IPS DF 4.7 (cell line): ENCODE measurements around the gene MACROD2.

Experiments
- DNase-seq: peaks from one replicate; pipeline ENCODE4 v3.0.0-alpha.2; 2013; ENCODE audit warnings: low spot score; ENCODE audit errors: extremely low read depth

The MACROD2 gene

GRCh38 chr20:16069389-16070010 lies 2074.2 kb downstream of the MACROD2 start:
- DNase-seq = no peak

- no peak for DNase-seq
Measured at GRCh38 chr20:16072220-16072619, 2076.9 kb downstream of the MACROD2 start.

DNA sequence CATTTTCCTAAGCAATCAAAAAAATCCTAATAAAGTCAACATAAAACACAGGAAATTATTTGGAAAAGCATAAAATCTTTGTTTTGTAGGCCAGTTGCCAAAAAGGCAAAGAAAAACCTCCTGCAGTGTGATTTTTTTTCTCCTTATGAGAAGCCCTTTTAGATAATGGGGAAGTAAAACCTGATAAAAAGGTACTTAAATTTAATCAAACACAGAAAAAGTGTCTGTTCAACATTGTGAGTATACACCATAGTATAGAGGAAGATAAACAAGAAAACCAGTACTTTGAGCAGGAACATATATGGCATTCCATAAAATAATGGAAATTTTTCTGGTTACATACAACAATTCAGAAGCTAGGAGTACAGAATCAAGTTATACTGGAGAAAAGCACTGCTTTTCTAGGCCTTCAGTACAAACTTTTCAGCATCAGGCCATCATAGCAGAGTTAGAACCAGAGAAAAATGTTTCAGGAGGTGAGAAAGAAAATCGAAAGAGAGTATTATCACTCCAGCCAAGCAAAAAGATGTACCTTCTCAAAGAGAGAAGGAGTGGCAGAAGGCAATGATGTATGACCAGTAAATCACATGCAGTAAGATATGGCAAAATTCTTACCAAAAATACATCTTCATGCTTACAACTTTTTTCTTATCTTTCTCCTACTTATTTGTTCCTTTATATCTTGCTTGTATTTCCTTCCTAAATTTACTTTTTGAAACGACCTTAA lies 2083.0 kb downstream of the MACROD2 start:
- DNase-seq = no peak

DNA sequence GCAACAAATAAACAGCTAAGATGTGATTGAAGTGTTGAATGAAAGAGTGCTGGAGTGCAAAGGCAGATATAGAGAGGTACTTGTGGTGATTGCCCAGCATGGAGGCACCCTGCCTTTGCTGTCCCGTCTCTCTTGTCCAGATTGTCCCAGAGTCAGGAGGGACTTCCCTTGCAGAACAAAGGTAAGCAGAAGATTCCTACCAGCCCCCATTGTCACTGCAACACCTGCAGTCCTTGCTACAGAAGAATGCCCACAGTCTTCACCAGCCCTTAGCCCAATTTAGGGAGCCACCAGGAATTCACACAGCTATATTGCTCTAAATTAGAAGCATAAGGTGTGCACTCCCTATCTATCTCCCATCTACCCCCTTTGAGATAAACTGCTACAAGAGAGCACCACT lies 2086.1 kb downstream of the MACROD2 start:
- DNase-seq = no peak

DNA sequence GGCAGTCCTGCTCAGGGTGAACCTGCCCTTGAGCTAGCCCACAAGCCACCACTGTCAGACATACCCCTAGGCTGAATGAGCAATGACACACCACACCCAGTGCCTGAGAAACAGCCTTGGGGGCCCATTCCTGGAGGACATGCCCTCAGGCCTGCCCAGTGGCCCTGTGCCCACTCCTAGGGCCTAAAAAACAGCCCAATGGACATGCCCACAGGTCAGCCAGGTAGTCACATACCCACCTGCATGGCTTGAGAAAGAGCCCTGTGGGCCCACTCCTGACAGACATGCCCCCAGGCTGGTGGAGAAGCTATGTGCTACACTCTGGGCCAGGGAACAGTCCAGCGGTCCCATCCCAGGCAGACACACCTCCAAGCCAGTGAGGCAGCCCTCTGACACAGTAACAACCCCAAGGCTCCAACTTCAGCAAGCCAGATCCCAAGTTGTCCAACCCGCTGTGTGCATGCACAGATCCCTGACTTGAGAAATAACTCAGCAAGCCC lies 2086.8 kb downstream of the MACROD2 start:
- no peak for DNase-seq

DNA sequence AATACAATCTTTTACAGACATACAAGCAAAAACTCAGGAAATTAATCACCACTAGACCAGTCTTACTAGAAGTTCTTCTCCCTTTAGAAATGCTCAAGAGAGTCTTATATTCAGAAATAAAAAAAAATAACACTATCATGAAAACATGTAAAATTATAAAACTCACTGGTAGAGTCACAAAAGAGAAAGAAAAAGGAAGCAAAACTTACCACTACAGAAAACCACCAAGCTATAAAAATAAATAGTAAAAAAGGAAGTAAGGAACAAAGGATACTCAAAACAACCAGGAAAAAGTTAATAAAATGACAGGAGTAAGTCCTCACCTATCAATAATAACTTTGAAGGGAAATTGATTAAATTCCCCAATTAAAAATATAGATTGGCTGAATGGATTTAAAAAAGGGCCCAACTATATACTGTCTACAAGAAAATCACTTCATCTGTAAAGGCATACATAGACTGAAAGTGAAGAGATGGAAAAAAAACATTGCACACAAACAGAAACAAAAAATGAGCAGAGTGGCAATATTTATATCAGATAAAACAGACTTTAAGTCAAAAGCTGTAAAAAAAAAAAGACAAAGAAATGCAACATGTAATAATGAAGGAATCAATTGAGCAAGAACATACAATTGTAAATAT lies 2088.4 kb downstream of the MACROD2 start:
- DNase-seq = no peak

GRCh38 chr20:16095226-16095625 lies 2099.9 kb downstream of the MACROD2 start:
- no peak for DNase-seq

DNA sequence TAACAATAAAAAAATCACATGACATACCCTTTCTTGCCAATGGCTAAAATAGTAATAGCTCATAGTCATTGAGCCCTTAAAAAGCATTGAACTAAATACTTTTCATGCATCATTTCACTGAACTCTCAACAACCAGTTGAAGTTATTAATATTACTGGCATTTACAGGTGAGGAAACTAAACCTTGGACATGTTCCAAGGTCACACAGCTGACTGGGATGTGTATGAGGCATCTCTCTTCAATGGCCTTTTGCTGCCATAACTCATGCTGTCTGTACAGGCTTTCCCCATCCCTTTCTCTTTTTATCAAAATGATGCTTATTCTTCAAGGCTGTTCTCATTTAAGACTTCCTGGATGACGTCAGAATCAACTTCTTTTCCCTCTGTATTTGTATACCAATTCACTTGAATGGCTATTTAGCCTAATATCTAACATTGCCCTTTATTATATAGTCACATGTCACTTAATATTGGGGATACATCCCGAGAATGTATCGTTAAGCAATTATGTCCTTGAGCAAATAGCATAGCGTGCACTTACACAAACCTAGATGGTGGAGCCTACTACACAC lies 2101.5 kb downstream of the MACROD2 start:
- no peak for DNase-seq

DNA sequence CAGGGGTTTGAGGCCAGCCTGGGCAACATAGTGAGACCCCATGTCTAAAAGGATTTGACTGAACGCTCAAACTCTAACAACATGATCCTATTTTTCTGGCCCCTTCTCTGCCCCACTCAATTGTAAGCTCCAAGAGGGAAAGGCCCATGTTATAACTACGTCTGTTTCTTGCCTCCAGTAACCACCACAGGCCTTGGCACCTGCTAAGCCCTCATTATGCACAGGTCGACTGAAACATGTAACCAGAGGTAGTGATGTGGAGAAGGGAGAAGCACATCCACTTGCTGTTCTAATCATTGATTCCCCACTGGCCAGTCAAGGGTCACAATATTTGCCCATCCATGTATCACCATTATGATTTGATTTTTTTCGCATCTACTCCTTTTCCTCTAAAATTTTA lies 2102.5 kb downstream of the MACROD2 start:
- no peak for DNase-seq

DNA sequence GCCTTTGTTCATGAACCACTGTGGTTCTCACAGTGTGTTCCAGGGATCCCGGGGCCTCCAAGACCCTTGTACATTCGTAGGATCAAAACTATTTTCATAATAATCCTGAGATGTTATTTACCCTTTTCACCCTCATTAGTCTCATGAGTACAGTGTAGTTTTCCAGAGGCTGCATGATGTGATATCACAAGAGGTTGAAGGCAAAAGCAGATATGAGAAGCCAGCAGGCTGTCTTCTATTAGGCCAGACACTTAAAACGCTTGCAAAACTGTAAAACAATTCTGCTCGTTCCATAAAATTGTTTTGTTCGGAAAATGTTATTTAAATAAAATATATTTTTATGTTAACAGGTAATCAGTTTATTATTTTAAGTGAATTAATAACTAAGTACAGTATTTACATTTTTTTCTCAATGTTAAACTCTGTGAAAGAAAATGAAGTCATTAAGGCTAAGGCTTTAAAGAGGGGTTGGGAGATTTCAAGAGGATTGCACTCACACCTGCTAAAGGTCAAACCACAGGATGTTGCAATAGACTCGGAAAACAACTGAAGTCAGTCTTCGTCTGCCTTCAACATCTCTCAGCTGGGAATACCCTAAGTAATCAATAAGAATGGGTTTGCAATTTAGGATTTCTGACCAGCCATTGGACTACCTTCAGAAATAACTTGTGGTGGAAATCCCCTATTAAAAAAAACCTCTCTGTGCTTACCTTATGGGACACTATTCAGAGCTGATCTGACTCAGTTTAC lies 2103.7 kb downstream of the MACROD2 start:
- DNase-seq = no peak

GRCh38 chr20:16100111-16100510 lies 2104.8 kb downstream of the MACROD2 start:
- DNase-seq = no peak

GRCh38 chr20:16100767-16101166 lies 2105.5 kb downstream of the MACROD2 start:
- no peak for DNase-seq
